ENCODE measurements around the gene USP40. TPM values are rescaled to one million over a fixed set of nuclear protein-coding genes. Genes with fewer than 3 reads are reported as not detected.

USP40 gene
- total RNA-seq: 15.5 and 21.0 TPM in 2 replicates

GRCh38 chr2:233566141-233566956 is at the start of gene USP40:
Gene USP40, minus strand, starts transcription at chr2:233566782. Its CDS starts 1,228 bp downstream, at chr2:233565554.

Other genes starting within 250 kb of the USP40 start
- 6.4 and 6.8 TPM in 2 replicates for gene DGKD, start 212.3 kb downstream of the USP40 start, total RNA-seq
- gene UGT1A8, start 50.9 kb upstream of the USP40 start, total RNA-seq: not detected in 2 replicates
- not detected in 2 replicates for gene UGT1A10, start 69.7 kb upstream of the USP40 start, total RNA-seq
- not detected in 2 replicates for gene UGT1A9, start 105.1 kb upstream of the USP40 start, total RNA-seq
- gene UGT1A7, start 115.1 kb upstream of the USP40 start, total RNA-seq: not detected in 2 replicates
- not detected in 2 replicates for gene UGT1A6, start 126.1 kb upstream of the USP40 start, total RNA-seq
- gene UGT1A5, start 146.1 kb upstream of the USP40 start, total RNA-seq: not detected in 2 replicates
- not detected in 2 replicates for gene UGT1A4, start 152.0 kb upstream of the USP40 start, total RNA-seq
- not detected in 2 replicates for gene UGT1A3, start 162.3 kb upstream of the USP40 start, total RNA-seq
- not detected in 2 replicates for gene UGT1A1, start 193.5 kb upstream of the USP40 start, total RNA-seq
- gene MROH2A, start 211.5 kb upstream of the USP40 start, total RNA-seq: not detected in 2 replicates